Transverse colon (tissue), 4 donors: ENCODE results near the gene LMX1B.

Experiments used
- POLR2AphosphoS5 ChIP-seq, 3 donors: sonication (generic); formaldehyde crosslinking; IDR thresholded peaks; one replicate each; pipeline ENCODE4 v1.6.1; 2016; ENCODE audit warnings: antibody characterized with exemption in 3 of 3
- TF ChIP-seq, protein P1 (sequence below), 5 experiments: fragments of 200-600 bp in 3 of 5; fragments of 450-650 bp in 2 of 5; sonication (generic) in 3 of 5; IDR thresholded peaks; 1 replicate in 2 of 5; 2 replicates in 3 of 5; pipeline ENCODE4 v1.5.1; 2016 to 2017; ENCODE audit warnings: antibody characterized with exemption in 5 of 5, inconsistent platforms in 3 of 5, mild to moderate bottlenecking in 2 of 5, moderate library complexity in 1 of 5

DNA sequence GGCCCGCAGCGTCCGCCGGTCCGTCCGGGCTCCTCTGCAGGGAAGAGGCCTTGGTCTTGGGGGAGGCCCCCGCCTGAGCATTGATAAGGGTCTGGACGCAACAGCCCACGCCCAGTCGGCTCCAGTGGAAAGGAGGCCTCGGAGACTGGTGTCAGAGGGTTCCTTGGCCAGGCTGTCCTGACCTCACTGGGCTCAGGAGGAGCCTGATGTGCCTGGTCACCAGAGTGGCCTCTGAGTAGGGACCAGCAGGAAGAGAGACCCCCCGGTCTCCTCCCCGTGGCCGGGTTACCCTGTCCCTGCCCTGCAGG is 13.2 kb downstream of the LMX1B start:
- TF ChIP-seq, protein P1, sequence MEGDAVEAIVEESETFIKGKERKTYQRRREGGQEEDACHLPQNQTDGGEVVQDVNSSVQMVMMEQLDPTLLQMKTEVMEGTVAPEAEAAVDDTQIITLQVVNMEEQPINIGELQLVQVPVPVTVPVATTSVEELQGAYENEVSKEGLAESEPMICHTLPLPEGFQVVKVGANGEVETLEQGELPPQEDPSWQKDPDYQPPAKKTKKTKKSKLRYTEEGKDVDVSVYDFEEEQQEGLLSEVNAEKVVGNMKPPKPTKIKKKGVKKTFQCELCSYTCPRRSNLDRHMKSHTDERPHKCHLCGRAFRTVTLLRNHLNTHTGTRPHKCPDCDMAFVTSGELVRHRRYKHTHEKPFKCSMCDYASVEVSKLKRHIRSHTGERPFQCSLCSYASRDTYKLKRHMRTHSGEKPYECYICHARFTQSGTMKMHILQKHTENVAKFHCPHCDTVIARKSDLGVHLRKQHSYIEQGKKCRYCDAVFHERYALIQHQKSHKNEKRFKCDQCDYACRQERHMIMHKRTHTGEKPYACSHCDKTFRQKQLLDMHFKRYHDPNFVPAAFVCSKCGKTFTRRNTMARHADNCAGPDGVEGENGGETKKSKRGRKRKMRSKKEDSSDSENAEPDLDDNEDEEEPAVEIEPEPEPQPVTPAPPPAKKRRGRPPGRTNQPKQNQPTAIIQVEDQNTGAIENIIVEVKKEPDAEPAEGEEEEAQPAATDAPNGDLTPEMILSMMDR (IDR thresholded peaks at IDR 0.05) = no peak
- no peak for TF ChIP-seq POLR2AphosphoS5 (IDR thresholded peaks at IDR 0.05)
